GM12891 (cell line): ENCODE measurements around the gene LMBRD1.

Source experiments
- POLR2A ChIP-seq: IDR thresholded peaks from 2 replicates; pipeline ENCODE4 v1.6.1; 2011; ENCODE audit warnings: low read depth, low read length, control low read depth
- POLR2AphosphoS5 ChIP-seq: IDR thresholded peaks from 2 replicates; pipeline ENCODE4 v1.6.1; 2011; ENCODE audit warnings: low read depth, low read length, control low read depth
- POU2F2 ChIP-seq: IDR thresholded peaks from 2 replicates; pipeline ENCODE4 v1.6.1; 2011; ENCODE audit warnings: low read depth, mild to moderate bottlenecking, control low read depth, low read length, moderate library complexity
- TAF1 ChIP-seq: IDR thresholded peaks from 2 replicates; pipeline ENCODE4 v1.6.1; 2011; ENCODE audit warnings: low read depth, low read length, control low read depth

DNA sequence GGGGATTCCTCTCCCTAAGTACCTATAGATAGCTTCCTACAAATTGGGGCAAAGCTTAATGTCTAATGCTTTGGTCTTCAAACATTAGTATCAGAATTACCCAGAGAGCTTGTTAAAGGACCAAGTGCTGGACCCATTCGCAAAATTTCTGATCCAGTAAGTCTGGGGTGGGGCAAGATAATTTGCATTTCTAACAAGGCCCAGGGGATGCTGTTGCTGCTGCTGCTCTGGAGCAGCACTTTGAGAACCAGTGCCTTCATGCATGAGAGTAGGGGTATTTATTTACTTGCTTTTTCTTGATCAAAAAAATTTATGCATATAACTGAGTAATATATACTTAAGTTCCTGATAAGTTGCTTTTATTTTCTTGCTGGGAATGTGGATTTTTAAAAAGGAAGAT, 45.1 kb upstream of the LMBRD1 start:
- TF ChIP-seq POLR2AphosphoS5 (no peak), POLR2A (no peak), TAF1 (no peak), POU2F2 (no peak)
